IPS-20b (cell line): ENCODE results near the gene TBC1D16.

ENCODE experiments used
- H3K27ac ChIP-seq: one replicate; pipeline ENCODE4 v1.5.1; 2013; ENCODE audit warnings: low read length
- H3K27me3 ChIP-seq: 2 replicates; pipeline ENCODE4 v1.6.1; 2013; ENCODE audit warnings: mild to moderate bottlenecking, low read length, inconsistent platforms; ENCODE audit not compliant: insufficient read depth
- H3K36me3 ChIP-seq: 2 replicates; pipeline ENCODE4 v1.6.1; 2013; ENCODE audit warnings: low read depth, mild to moderate bottlenecking, inconsistent platforms, low read length, moderate library complexity; ENCODE audit not compliant: insufficient read depth
- H3K4me1 ChIP-seq: 2 replicates; pipeline ENCODE4 v1.6.1; 2013; ENCODE audit warnings: mild to moderate bottlenecking, control low read depth, inconsistent platforms, low read length, moderate library complexity; ENCODE audit not compliant: insufficient read depth
- H3K4me3 ChIP-seq: 2 replicates; pipeline ENCODE4 v1.5.1; 2013; ENCODE audit warnings: mild to moderate bottlenecking, low read length, inconsistent platforms
- H3K9ac ChIP-seq: 2 replicates; pipeline ENCODE4 v1.6.1; 2013; ENCODE audit warnings: low read depth, mild to moderate bottlenecking, inconsistent platforms, low read length, moderate library complexity
- H3K9me3 ChIP-seq: 2 replicates; pipeline ENCODE4 v1.6.1; 2013; ENCODE audit warnings: mild to moderate bottlenecking, low read depth, low read length, inconsistent platforms; ENCODE audit not compliant: insufficient read depth

TBC1D16 gene

GRCh38 chr17:80021600-80021999, 14.1 kb downstream of the TBC1D16 start:
- H3K4me1 ChIP-seq, result no peaks in the 10 kb centered on the region
- H3K27ac ChIP-seq, result no peak overlapping the region
- H3K4me3 ChIP-seq, result no peak overlapping the region
- no peaks in the 10 kb centered on the region for H3K27me3 ChIP-seq
- no peaks in the 10 kb centered on the region for H3K9me3 ChIP-seq
- no peak overlapping the region for H3K9ac ChIP-seq
- no peaks in the 10 kb centered on the region for H3K36me3 ChIP-seq

DNA sequence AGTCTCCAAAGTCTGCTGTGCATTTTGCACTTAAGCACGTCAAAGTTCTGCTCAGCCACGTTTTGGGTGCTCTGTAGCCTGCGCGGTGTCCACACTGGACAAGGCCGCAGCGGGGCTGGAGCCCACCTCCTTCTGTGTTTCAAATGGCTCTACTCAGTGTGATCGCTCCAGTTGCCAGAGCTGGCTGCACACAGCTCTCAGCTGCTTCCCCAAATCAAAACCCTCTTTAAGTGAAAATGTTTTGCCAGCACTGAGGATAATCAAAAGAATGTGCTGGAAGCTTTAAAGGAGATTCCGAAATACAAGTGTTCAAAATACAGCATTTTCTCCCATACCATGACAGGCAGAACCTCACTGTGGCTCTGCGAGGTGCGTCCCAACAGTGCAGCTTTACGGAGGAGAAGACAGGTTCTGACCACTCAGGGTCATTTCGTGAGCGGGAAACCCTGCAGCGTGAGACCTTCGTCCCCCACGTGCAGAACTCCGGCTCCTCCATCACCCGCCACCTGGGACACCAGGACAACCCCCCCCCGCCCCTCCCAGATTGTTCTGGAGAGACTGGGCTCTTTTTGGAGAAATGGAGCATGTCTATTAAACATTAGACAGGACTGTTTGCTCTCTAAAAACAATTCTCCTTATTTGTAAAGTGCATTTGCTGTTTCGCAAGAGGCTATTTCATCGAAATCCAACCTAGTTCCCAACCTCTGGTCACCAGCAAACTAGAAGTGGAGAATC, 16.6 kb downstream of the TBC1D16 start:
- Histone ChIP-seq H3K36me3 (no peaks in the 10 kb centered on the region), H3K9ac (no peak overlapping the region), H3K27ac (no peak overlapping the region), H3K4me3 (no peak overlapping the region), H3K9me3 (no peaks in the 10 kb centered on the region), H3K27me3 (no peaks in the 10 kb centered on the region), H3K4me1 (no peaks in the 10 kb centered on the region)

GRCh38 chr17:80017226-80018010, 18.3 kb downstream of the TBC1D16 start:
- H3K27me3 ChIP-seq, result no peaks in the 10 kb centered on the region
- no peaks in the 10 kb centered on the region for H3K4me1 ChIP-seq
- no peak overlapping the region for H3K27ac ChIP-seq
- H3K9me3 ChIP-seq, result no peaks in the 10 kb centered on the region
- H3K4me3 ChIP-seq, result no peak overlapping the region
- no peak overlapping the region for H3K9ac ChIP-seq
- H3K36me3 ChIP-seq, result peaks cover 11% of the 10 kb centered on the region

- Histone ChIP-seq H3K9ac (no peak overlapping the region), H3K4me3 (no peak overlapping the region), H3K36me3 (peaks cover 38% of the 10 kb centered on the region), H3K4me1 (no peaks in the 10 kb centered on the region), H3K27me3 (no peaks in the 10 kb centered on the region), H3K27ac (no peak overlapping the region), H3K9me3 (no peaks in the 10 kb centered on the region)
These were observed 22.6 kb downstream of the TBC1D16 start for GRCh38 chr17:80012765-80013741.

DNA sequence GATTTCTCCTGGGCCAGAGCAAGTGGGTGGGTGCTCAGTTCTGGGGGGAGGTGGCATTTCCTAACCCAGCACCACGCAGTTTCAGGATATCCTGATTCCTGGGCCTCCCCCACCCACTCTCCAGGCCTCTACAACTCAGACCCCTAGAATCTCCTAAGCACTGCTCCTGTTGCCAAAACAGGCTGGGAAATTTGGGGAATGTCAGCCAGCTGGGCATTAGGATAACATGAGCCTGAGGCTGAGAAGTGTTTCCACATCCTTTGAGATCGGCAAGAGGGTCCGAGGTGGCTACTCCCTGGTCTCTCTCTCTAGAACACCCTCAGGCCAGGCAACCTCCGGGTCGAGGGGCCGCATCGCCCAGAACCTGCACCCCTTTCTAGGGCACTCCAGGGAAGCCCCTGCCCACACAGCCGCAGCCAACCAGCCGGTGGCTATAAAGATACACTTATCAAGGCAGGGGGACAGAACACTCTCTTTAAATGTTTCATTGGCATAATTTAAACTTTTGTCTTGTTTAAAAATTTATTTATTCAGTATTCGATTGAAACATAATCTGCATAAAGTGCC, 23.6 kb downstream of the TBC1D16 start:
- Histone ChIP-seq H3K9ac (no peak overlapping the region), H3K4me3 (no peak overlapping the region), H3K4me1 (no peaks in the 10 kb centered on the region), H3K9me3 (no peaks in the 10 kb centered on the region), H3K27ac (no peak overlapping the region), H3K36me3 (peaks cover 38% of the 10 kb centered on the region), H3K27me3 (no peaks in the 10 kb centered on the region)

DNA sequence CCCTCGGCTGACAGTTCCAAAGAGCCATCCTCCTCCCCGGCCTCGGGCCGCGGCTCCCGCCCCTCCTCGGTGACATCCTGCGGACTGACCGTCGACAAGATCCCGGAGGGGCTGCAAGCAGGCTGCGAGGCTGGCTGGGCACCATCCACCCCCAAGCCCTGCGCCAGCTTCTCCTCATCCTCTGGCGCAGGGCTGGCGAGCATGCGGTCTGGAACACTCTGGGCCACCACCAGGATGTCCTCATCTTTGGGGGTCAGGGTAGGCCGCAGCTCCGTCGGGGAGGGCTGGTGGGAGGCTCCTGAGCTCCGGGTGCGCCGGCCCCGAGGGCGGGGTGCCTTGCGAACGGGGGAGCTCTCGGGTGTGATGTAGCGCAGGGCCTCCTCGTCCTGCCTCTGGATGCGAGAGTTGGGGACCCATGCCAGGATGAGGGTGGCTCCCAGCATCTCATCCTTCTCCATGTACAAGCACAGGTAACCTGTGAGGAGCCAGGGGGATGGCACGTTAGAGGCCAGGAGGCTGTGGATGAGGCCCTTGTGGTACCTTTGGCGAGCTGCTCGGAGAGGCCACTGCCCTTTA, 25.3 kb downstream of the TBC1D16 start:
- Histone ChIP-seq H3K4me1 (no peaks in the 10 kb centered on the region), H3K27me3 (no peaks in the 10 kb centered on the region), H3K9ac (no peak overlapping the region), H3K4me3 (no peak overlapping the region), H3K36me3 (peaks cover 38% of the 10 kb centered on the region), H3K9me3 (no peaks in the 10 kb centered on the region), H3K27ac (no peak overlapping the region)

GRCh38 chr17:80009391-80010282, 26.0 kb downstream of the TBC1D16 start:
- Histone ChIP-seq H3K9me3 (no peaks in the 10 kb centered on the region), H3K27ac (no peak overlapping the region), H3K36me3 (peaks cover 41% of the 10 kb centered on the region), H3K27me3 (no peaks in the 10 kb centered on the region), H3K4me1 (no peaks in the 10 kb centered on the region), H3K4me3 (no peak overlapping the region), H3K9ac (no peak overlapping the region)

GRCh38 chr17:80008848-80009247, 26.8 kb downstream of the TBC1D16 start:
- Histone ChIP-seq H3K36me3 (peaks cover 47% of the 10 kb centered on the region), H3K27ac (no peak overlapping the region), H3K9ac (no peak overlapping the region)

GRCh38 chr17:80008383-80008840, 27.3 kb downstream of the TBC1D16 start:
- Histone ChIP-seq H3K9me3 (no peaks in the 10 kb centered on the region), H3K9ac (no peak overlapping the region)

More at GRCh38 chr17:80008848-80009247, 26.8 kb downstream of the TBC1D16 start:
- Histone ChIP-seq H3K27me3 (no peaks in the 10 kb centered on the region), H3K4me1 (no peaks in the 10 kb centered on the region), H3K9me3 (no peaks in the 10 kb centered on the region), H3K4me3 (no peak overlapping the region)

DNA sequence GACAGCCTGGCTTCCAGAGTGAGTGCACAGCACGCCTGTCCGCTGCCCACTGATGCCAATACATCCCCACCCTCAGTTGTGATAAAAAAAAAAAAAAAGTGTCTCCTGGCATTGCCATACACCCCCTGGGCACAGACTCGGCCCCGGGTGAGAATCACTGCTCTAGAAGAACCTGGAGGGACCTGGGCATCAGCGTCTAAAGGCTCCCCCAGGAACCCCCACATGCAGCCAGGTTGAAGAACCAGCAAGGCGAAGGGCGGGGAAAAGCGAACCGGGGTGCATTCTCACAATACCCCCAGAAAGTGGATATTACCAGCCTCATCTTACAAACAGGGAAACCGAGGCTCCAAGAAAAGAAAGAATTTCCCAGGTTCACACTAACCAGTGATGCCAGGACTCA, 27.7 kb downstream of the TBC1D16 start:
- H3K27me3 ChIP-seq, result no peaks in the 10 kb centered on the region

More at GRCh38 chr17:80008383-80008840, 27.3 kb downstream of the TBC1D16 start:
- H3K4me3 ChIP-seq, result no peak overlapping the region
- H3K36me3 ChIP-seq, result peaks cover 45% of the 10 kb centered on the region
- H3K27me3 ChIP-seq, result no peaks in the 10 kb centered on the region
- H3K27ac ChIP-seq, result no peak overlapping the region
- no peaks in the 10 kb centered on the region for H3K4me1 ChIP-seq

More for the DNA sequence above, 27.7 kb downstream of the TBC1D16 start:
- Histone ChIP-seq H3K4me1 (no peaks in the 10 kb centered on the region), H3K9me3 (no peaks in the 10 kb centered on the region), H3K4me3 (no peak overlapping the region), H3K9ac (no peak overlapping the region), H3K27ac (no peak overlapping the region), H3K36me3 (peaks cover 41% of the 10 kb centered on the region)
